H1 (cell line): ENCODE data around the gene ADAT3. TPM values are rescaled to one million over a fixed set of nuclear protein-coding genes. Genes with fewer than 3 reads are reported as not detected.

Experiments used
- CEBPB ChIP-seq: IDR thresholded peaks from 2 replicates; pipeline ENCODE4 v1.6.1; 2012; ENCODE audit warnings: low read depth, low read length
- polyA plus RNA-seq, 7 experiments: library from polyadenylated mRNA; depleted of rRNA in 3 of 7; stranded (reverse) in 5 of 7; unstranded in 2 of 7; fragments of >200 nt in 5 of 7; fragments of 200-250 nt in 2 of 7; gene quantifications; 1 replicate in 5 of 7; 2 replicates in 1 of 7; 4 replicates in 1 of 7; pipeline versions ENCODE4 v1.2.1 to v1.2.3, GENCODE V29; 2011 to 2013; ENCODE audit warnings: missing spikeins in 2 of 7, mixed read lengths in 2 of 7
- total RNA-seq: library from RNA; stranded (reverse); fragmentation: NEBNext Ultra II Directional; extraction: Animal tissue kit (Norgen Biotek cat#: 25700); gene quantifications from 2 replicates; pipeline ENCODE4 v1.2.1, GENCODE V29; 2021

Gene ADAT3
- total and polyA plus RNA-seq, 2 of the 8 experiments (the other 6 are each of a cell fraction or from before 2014, with no cell fraction given): 5.4 to 10.8 TPM

GRCh38 chr19:1859331-1859781, 45.8 kb upstream of the ADAT3 start (continued):
- no peak for TF ChIP-seq CEBPB
